ENCODE results near the gene CEP89.
"Not testable (repeated sequence)": the region's sequence is repeated elsewhere in the genome, so short reads cannot be mapped to it uniquely, and the experiment has no call there.

DNA sequence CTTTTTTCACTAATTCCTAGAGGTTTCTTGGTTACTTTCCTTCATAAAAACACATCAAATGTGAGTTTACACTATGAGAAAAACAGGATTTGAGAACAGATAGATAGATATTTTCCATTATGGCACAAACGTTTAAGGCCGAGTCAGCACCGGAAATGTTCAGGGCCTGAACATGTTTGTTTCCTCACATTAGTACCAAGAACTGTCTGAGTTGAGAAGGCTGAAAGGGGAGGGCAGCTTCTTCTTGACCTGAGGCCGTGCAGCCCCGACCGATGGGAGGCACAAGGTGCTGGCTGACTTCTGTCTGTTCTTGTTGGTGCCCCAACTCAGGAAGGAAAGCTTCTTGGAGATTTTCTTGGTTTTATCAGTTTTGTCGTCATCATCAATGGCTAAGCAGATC lies 8.0 kb upstream of the CEP89 start:
- TF ChIP-seq, protein P1, sequence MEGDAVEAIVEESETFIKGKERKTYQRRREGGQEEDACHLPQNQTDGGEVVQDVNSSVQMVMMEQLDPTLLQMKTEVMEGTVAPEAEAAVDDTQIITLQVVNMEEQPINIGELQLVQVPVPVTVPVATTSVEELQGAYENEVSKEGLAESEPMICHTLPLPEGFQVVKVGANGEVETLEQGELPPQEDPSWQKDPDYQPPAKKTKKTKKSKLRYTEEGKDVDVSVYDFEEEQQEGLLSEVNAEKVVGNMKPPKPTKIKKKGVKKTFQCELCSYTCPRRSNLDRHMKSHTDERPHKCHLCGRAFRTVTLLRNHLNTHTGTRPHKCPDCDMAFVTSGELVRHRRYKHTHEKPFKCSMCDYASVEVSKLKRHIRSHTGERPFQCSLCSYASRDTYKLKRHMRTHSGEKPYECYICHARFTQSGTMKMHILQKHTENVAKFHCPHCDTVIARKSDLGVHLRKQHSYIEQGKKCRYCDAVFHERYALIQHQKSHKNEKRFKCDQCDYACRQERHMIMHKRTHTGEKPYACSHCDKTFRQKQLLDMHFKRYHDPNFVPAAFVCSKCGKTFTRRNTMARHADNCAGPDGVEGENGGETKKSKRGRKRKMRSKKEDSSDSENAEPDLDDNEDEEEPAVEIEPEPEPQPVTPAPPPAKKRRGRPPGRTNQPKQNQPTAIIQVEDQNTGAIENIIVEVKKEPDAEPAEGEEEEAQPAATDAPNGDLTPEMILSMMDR (IDR thresholded peaks at IDR 0.05): not testable (repeated sequence)
- TF ChIP-seq POLR2A (IDR thresholded peaks at IDR 0.05): not testable (repeated sequence)
